B cell (primary cell): Measurements from ENCODE around the gene SPATA25. TPM values are rescaled to one million over a fixed set of nuclear protein-coding genes. Genes with fewer than 3 reads are reported as not detected.

Experiments
- ATAC-seq: fragments of 200-7000 bp; cut with Tn5 transposase; one replicate; pipeline ENCODE4 v1.10.0; 2021; ENCODE audit warnings: low read depth, mild to moderate bottlenecking, moderate number of reproducible peaks, moderate library complexity
- CTCF ChIA-PET: fragments of 350-600 bp; sonication (Branson Sonifier 250); formaldehyde crosslinking; loops from one replicate; lab custom pipeline; 2021; ENCODE audit warnings: antibody characterized with exemption, inconsistent platforms; lab: Charles Lee
- POLR2A ChIA-PET: fragments of 350-600 bp; sonication (Branson Sonifier 250); formaldehyde crosslinking; loops from one replicate; lab custom pipeline; 2021; ENCODE audit warnings: antibody characterized with exemption; lab: Charles Lee
- DNase-seq: peaks from one replicate; pipeline ENCODE4 v3.0.0; 2013
- H2AFZ ChIP-seq: 2 replicates; pipeline ENCODE4 v1.6.1; 2012; ENCODE audit warnings: mild to moderate bottlenecking, low read depth, low read length; ENCODE audit not compliant: insufficient read depth, poor library complexity, severe bottlenecking
- H3K27ac ChIP-seq, 2 donors: 1 replicate in 1 of 2; 2 replicates in 1 of 2; pipeline ENCODE4 v1.5.1; 2012 to 2013; ENCODE audit warnings: low read length in 2 of 2, mild to moderate bottlenecking in 2 of 2, moderate library complexity in 1 of 2
- H3K27me3 ChIP-seq, 4 experiments: fragments of 200-600 bp in 1 of 4; sonication (generic) in 1 of 4; replicated peaks in 1 of 4; 1 replicate in 2 of 4; 2 replicates in 2 of 4; pipeline versions ENCODE4 v1.6.1 to v1.7.0; 2013 to 2016; ENCODE audit warnings: low read length in 3 of 4, mild to moderate bottlenecking in 2 of 4, mixed read lengths in 1 of 4, moderate library complexity in 1 of 4; ENCODE audit not compliant: insufficient read depth in 4 of 4, control insufficient read depth in 3 of 4; ENCODE audit errors: control extremely low read depth in 1 of 4
- H3K36me3 ChIP-seq, 2 experiments: replicated peaks in 1 of 2; 1 replicate in 1 of 2; 2 replicates in 1 of 2; pipeline versions ENCODE4 v1.6.1 to v1.7.1; 2013; ENCODE audit warnings: low read length in 1 of 2; ENCODE audit not compliant: insufficient read depth in 2 of 2, control insufficient read depth in 1 of 2; ENCODE audit errors: control extremely low read depth in 1 of 2, extremely low read depth in 1 of 2
- H3K4me1 ChIP-seq, 2 donors: fragments of 200-600 bp in 1 of 2; sonication (generic) in 1 of 2; 1 replicate in 1 of 2; 2 replicates in 1 of 2; pipeline versions ENCODE4 v1.5.1 to v1.6.1; 2013 to 2017; ENCODE audit warnings: low read length in 2 of 2; ENCODE audit not compliant: control insufficient read depth in 2 of 2, insufficient read depth in 2 of 2
- H3K4me2 ChIP-seq: replicated peaks from 2 replicates; pipeline ENCODE3; 2012; ENCODE audit warnings: mild to moderate bottlenecking, low read depth, low read length; ENCODE audit not compliant: poor library complexity, severe bottlenecking
- H3K4me3 ChIP-seq, 5 experiments: fragments of 200-600 bp in 1 of 5; sonication (generic) in 1 of 5; 1 replicate in 3 of 5; 2 replicates in 2 of 5; pipeline versions ENCODE4 v1.5.1 to v1.7.0; 2011 to 2016; ENCODE audit warnings: low read length in 4 of 5, mild to moderate bottlenecking in 4 of 5, low read depth in 2 of 5, control low read depth in 1 of 5, moderate library complexity in 1 of 5; ENCODE audit not compliant: insufficient read depth in 1 of 5; ENCODE audit errors: control extremely low read depth in 1 of 5, extremely low read depth in 1 of 5
- H3K79me2 ChIP-seq: fragments of 200-600 bp; sonication (generic); one replicate; pipeline ENCODE4 v1.6.0; 2016; ENCODE audit warnings: low read length; ENCODE audit not compliant: control insufficient read depth, insufficient read depth
- H3K9ac ChIP-seq: fragments of 200-600 bp; sonication (generic); 2 replicates; pipeline ENCODE4 v1.6.1; 2017; ENCODE audit warnings: mild to moderate bottlenecking, low read length, moderate library complexity
- H3K9me3 ChIP-seq, 3 donors: one replicate each; pipeline versions ENCODE4 v1.6.1 to v1.7.1; 2013; ENCODE audit warnings: low read length in 2 of 3; ENCODE audit not compliant: control insufficient read depth in 2 of 3, insufficient read depth in 1 of 3; ENCODE audit errors: control extremely low read depth in 1 of 3
- H4K20me1 ChIP-seq: 2 replicates; pipeline ENCODE4 v1.6.0; 2012; ENCODE audit warnings: mild to moderate bottlenecking, low read length; ENCODE audit not compliant: insufficient read depth, control insufficient read depth, poor library complexity, severe bottlenecking
- H3K27ac Mint-ChIP-seq: one replicate; pipeline ENCODE4 v1.8.0; 2021; ENCODE audit warnings: mixed read lengths
- H3K27me3 Mint-ChIP-seq: one replicate; pipeline ENCODE4 v1.8.0; 2021; ENCODE audit warnings: mixed read lengths
- H3K4me1 Mint-ChIP-seq: one replicate; pipeline ENCODE4 v1.8.0; 2021; ENCODE audit warnings: mixed read lengths
- H3K4me3 Mint-ChIP-seq: one replicate; pipeline ENCODE4 v1.8.0; 2021; ENCODE audit warnings: mixed read lengths
- H3K9me3 Mint-ChIP-seq: one replicate; pipeline ENCODE4 v1.8.0; 2022; ENCODE audit warnings: mixed read lengths; ENCODE audit not compliant: insufficient read depth
- CTCF ChIP-seq: fragments of 200-600 bp; IDR thresholded peaks from one replicate; pipeline ENCODE4 v1.8.0; 2022; ENCODE audit warnings: antibody characterized with exemption, mild to moderate bottlenecking
- EZH2 ChIP-seq: IDR thresholded peaks from 2 replicates; pipeline ENCODE4 v1.6.1; 2012; ENCODE audit warnings: borderline replicate concordance, low read depth, mild to moderate bottlenecking, moderate library complexity, low read length; ENCODE audit not compliant: insufficient read depth, poor library complexity, severe bottlenecking
- WGBS: methylation state at CpG from one replicate; pipeline ENCODE4 v1.1.5; 2013; ENCODE audit warnings: missing lambda C conversion rate; ENCODE audit not compliant: insufficient coverage; 5-methylcytosine and 5-hydroxymethylcytosine counted together
- intact Hi-C: fragments of 100-400 bp; cut with micrococcal nuclease; formaldehyde crosslinking; loops from one replicate; pipeline ENCODE4 v1.10.0; 2022
- polyA plus RNA-seq: library from polyadenylated mRNA; depleted of rRNA; stranded (reverse); fragments of >200 nt; gene quantifications from 2 replicates; pipeline ENCODE4 v1.2.3, GENCODE V29; 2012
- total RNA-seq, 2 donors: library from RNA; stranded (reverse); fragments of 120-200 nt in 1 of 2; gene quantifications; 1 replicate in 1 of 2; 2 replicates in 1 of 2; pipeline versions ENCODE4 v1.2.3 to v1.2.4, GENCODE V29; 2013 to 2022

SPATA25 gene
- total and polyA plus RNA-seq, 2 donors (not counting 1 experiment from before 2014, with no cell fraction given) = 2.5 to 2.9 TPM

- no peak overlapping the region for H3K4me3 Mint-ChIP-seq
These were observed 32.3 kb upstream of the SPATA25 start for GRCh38 chr20:45919542-45920399.

More at GRCh38 chr20:45919542-45920399, 32.3 kb upstream of the SPATA25 start:
- Histone ChIP-seq H3K27ac (no peak overlapping the region), H3K79me2 (no peaks in the 10 kb centered on the region), H3K4me2 (no peak overlapping the region), H3K4me1 (no peaks in the 10 kb centered on the region), H3K9me3 (no peaks in the 10 kb centered on the region), H3K27me3 (peaks cover 0 to 28% (median 2%) of the 10 kb centered on the region in 4 experiments), H3K9ac (no peak overlapping the region), H3K36me3 (no peaks in the 10 kb centered on the region), H2AFZ (no peak overlapping the region), H3K4me3 (no peak overlapping the region), H4K20me1 (no peaks in the 10 kb centered on the region)
- POLR2A ChIA-PET = no interaction called here
- no peak for DNase-seq
- no peak overlapping the region for H3K27ac Mint-ChIP-seq
- no peaks in the 10 kb centered on the region for H3K4me1 Mint-ChIP-seq
- intact Hi-C loops = no loop called here
- H3K27me3 Mint-ChIP-seq = peaks cover 33% of the 10 kb centered on the region
- no peak for ATAC-seq
- H3K9me3 Mint-ChIP-seq = no peaks in the 10 kb centered on the region
- 86% methylated on average over 9 of the region's 11 CpGs for WGBS
- no peak for TF ChIP-seq CTCF
- no peak for TF ChIP-seq EZH2
- CTCF ChIA-PET = interaction anchor here (0.6 to 0.9 kb wide), 2 partner anchors 15 to 94 kb away, joined by 3 to 5 read pairs; no protein-coding TSS in a partner anchor
